HepG2 (cell line): Measurements from ENCODE around the gene OTC. TPM values are rescaled to one million over a fixed set of nuclear protein-coding genes. Genes with fewer than 3 reads are reported as not detected.

Experiments used
- ATAC-seq: fragments of 200-7000 bp; cut with Tn5 transposase; 3 replicates; pipeline ENCODE4 v1.9.1; 2020; ENCODE audit warnings: mild to moderate bottlenecking, moderate library complexity
- BruUV-seq: library from RNA; stranded (reverse); fragments of 400-500 nt; replicated peaks from 2 replicates; lab custom pipeline; 2021; lab: Mats Ljungman, UMichigan
- CTCF ChIA-PET: fragments of 300-600 bp; formaldehyde crosslinking; extraction: SDS; loops from one replicate; lab custom pipeline; 2021; ENCODE audit warnings: low total read pairs, inconsistent platforms, low intra/inter-chr PET ratio; lab: Yijun Ruan, JAX
- POLR2A ChIA-PET: fragments of 350-600 bp; sonication (Branson Sonifier 250); formaldehyde crosslinking; loops from one replicate; lab custom pipeline; 2020; ENCODE audit warnings: antibody characterized with exemption, inconsistent platforms; lab: Yijun Ruan, JAX
- DNase-seq: peaks from one replicate; pipeline ENCODE4 v3.0.0-alpha.2; 2015; ENCODE audit warnings: low spot score
- FAIRE-seq: peaks from 3 replicates; lab custom pipeline; 2011; peaks lifted over from hg19 to GRCh38; lab: Jason Lieb, UNC
- H2AFZ ChIP-seq: one replicate; pipeline ENCODE4 v1.6.1; 2011; ENCODE audit warnings: low read length, inconsistent platforms
- H3K27ac ChIP-seq: fragments of 300-600 bp; 3 replicates; pipeline ENCODE4 v1.8.0; 2011; ENCODE audit warnings: mixed run types, mild to moderate bottlenecking, mixed read lengths, low read length, inconsistent platforms; ENCODE audit not compliant: insufficient read depth; ENCODE audit errors: extremely low read length
- H3K27me3 ChIP-seq, 2 experiments: fragments of 200-600 bp in 1 of 2; 2 replicates in 1 of 2; 3 replicates in 1 of 2; pipeline versions ENCODE4 v1.6.0 to v1.8.0; 2011; ENCODE audit warnings: low read length in 2 of 2, mild to moderate bottlenecking in 2 of 2, moderate library complexity in 2 of 2, inconsistent platforms in 1 of 2; ENCODE audit not compliant: insufficient read depth in 2 of 2, control insufficient read depth in 1 of 2
- H3K36me3 ChIP-seq, 2 experiments: fragments of 200-600 bp in 1 of 2; replicated peaks in 1 of 2; 2 replicates in 1 of 2; 3 replicates in 1 of 2; pipeline versions ENCODE4 v1.5.1 to v1.8.0; 2011; ENCODE audit warnings: low read length in 2 of 2, inconsistent platforms in 1 of 2; ENCODE audit not compliant: insufficient read depth in 2 of 2, control insufficient read depth in 1 of 2
- H3K4me1 ChIP-seq: 2 replicates; pipeline ENCODE4 v1.5.1; 2012; ENCODE audit warnings: low read length, inconsistent platforms; ENCODE audit not compliant: insufficient read depth
- H3K4me2 ChIP-seq: 2 replicates; pipeline ENCODE4 v1.6.0; 2011; ENCODE audit warnings: low read depth, low read length, inconsistent platforms
- H3K4me3 ChIP-seq, 3 experiments: fragments of 200-600 bp in 1 of 3; sonication (generic), shearing (Covaris generic) in 1 of 3; replicated peaks in 1 of 3; 2 replicates each; pipeline ENCODE4 v1.5.1; 2011 to 2016; ENCODE audit warnings: low read length in 3 of 3, inconsistent platforms in 2 of 3, low read depth in 2 of 3, mild to moderate bottlenecking in 2 of 3, control low read depth in 1 of 3, mixed read lengths in 1 of 3; ENCODE audit not compliant: insufficient read depth in 1 of 3
- H3K79me2 ChIP-seq: one replicate; pipeline ENCODE4 v1.6.1; 2011; ENCODE audit warnings: low read length, inconsistent platforms; ENCODE audit not compliant: insufficient read depth
- H3K9ac ChIP-seq: 2 replicates; pipeline ENCODE4 v1.6.0; 2011; ENCODE audit warnings: mild to moderate bottlenecking, low read depth, low read length, inconsistent platforms; ENCODE audit not compliant: insufficient read depth
- H3K9me3 ChIP-seq: 2 replicates; pipeline ENCODE4 v1.5.1; 2012; ENCODE audit warnings: mild to moderate bottlenecking, low read length
- H4K20me1 ChIP-seq: 2 replicates; pipeline ENCODE4 v1.6.0; 2011; ENCODE audit warnings: inconsistent platforms, mild to moderate bottlenecking, low read length, moderate library complexity; ENCODE audit not compliant: insufficient read depth
- ATF7 ChIP-seq, 2 experiments: fragments of 450-650 bp in 1 of 2; sonication (generic) in 1 of 2; formaldehyde crosslinking in 1 of 2; IDR thresholded peaks; 2 replicates each; pipeline versions ENCODE4 v1.4.0 to v1.6.1; 2016 to 2020; ENCODE audit warnings: antibody characterized with exemption in 1 of 2, mild to moderate bottlenecking in 1 of 2, missing genetic modification reagents in 1 of 2
- JUNB ChIP-seq: sonication (generic); formaldehyde crosslinking; IDR thresholded peaks from 2 replicates; pipeline ENCODE4 v1.8.0; 2022; ENCODE audit warnings: missing genetic modification reagents, mild to moderate bottlenecking, borderline replicate concordance
- KMT2B ChIP-seq: IDR thresholded peaks from 2 replicates; pipeline ENCODE4 v1.6.1; 2016; ENCODE audit warnings: missing genetic modification reagents, missing compliant biosample characterization
- MIXL1 ChIP-seq: IDR thresholded peaks from 2 replicates; pipeline ENCODE4 v1.6.1; 2016
- RARA ChIP-seq: IDR thresholded peaks from 2 replicates; pipeline ENCODE4 v1.6.1; 2016; ENCODE audit warnings: missing genetic modification reagents, missing compliant biosample characterization
- SYNCRIP ChIP-seq: fragments of 200-400 bp; formaldehyde crosslinking; IDR thresholded peaks from 2 replicates; pipeline ENCODE4 v1.6.1; 2018; ENCODE audit warnings: mild to moderate bottlenecking, low read depth, low read length; ENCODE audit not compliant: insufficient read depth
- TBX2 ChIP-seq: sonication (generic); formaldehyde crosslinking; IDR thresholded peaks from 2 replicates; pipeline ENCODE4 v1.5.0; 2020; ENCODE audit warnings: missing genetic modification reagents, mild to moderate bottlenecking, borderline replicate concordance
- ZFAT ChIP-seq: sonication (generic); formaldehyde crosslinking; conservative IDR thresholded peaks from 2 replicates; pipeline ENCODE4 v1.8.1; 2023; ENCODE audit warnings: missing genetic modification reagents, inconsistent platforms
- ZNF10 ChIP-seq: sonication (generic); formaldehyde crosslinking; IDR thresholded peaks from 2 replicates; pipeline ENCODE4 v1.4.0; 2020; ENCODE audit warnings: mild to moderate bottlenecking, low read depth, missing genetic modification reagents, borderline replicate concordance
- ZNF552 ChIP-seq: sonication (generic); formaldehyde crosslinking; IDR thresholded peaks from 2 replicates; pipeline ENCODE4 v1.9.0; 2022; ENCODE audit warnings: missing genetic modification reagents, mild to moderate bottlenecking, borderline replicate concordance
- ZNF572 ChIP-seq: sonication (generic); formaldehyde crosslinking; IDR thresholded peaks from 2 replicates; pipeline ENCODE4 v1.5.1; 2020; ENCODE audit warnings: mild to moderate bottlenecking, missing genetic modification reagents
- ZNF713 ChIP-seq: sonication (generic); formaldehyde crosslinking; IDR thresholded peaks from 2 replicates; pipeline ENCODE4 v1.4.0; 2020; ENCODE audit warnings: mild to moderate bottlenecking, missing genetic modification reagents
- ZNF788 ChIP-seq: sonication (generic); formaldehyde crosslinking; IDR thresholded peaks from 2 replicates; pipeline ENCODE4 v1.5.0; 2020; ENCODE audit warnings: mild to moderate bottlenecking, missing genetic modification reagents, borderline replicate concordance
- WGBS: methylation state at CpG from one replicate; pipeline ENCODE4 v1.1.6; 2017; ENCODE audit warnings: low lambda C conversion rate; 5-methylcytosine and 5-hydroxymethylcytosine counted together
- in situ Hi-C: cut with HindIII; loops from 2 replicates; pipeline ENCODE4 v1.10.0; 2017; ENCODE audit warnings: low pct_unique_long_range_greater_than_20kb; ENCODE audit not compliant: extremely low pct_ligation_motif_present
- intact Hi-C: fragments of 100-400 bp; cut with micrococcal nuclease; formaldehyde crosslinking; loops from one replicate; pipeline ENCODE4 v1.10.0; 2022; ENCODE audit not compliant: unreplicated experiment
- polyA plus RNA-seq, 8 experiments: library from polyadenylated mRNA; depleted of rRNA in 3 of 8; stranded (reverse) in 7 of 8; unstranded in 1 of 8; fragments of >200 nt; fragmentation: Illumina TruSeq in 4 of 8; extraction: Trizol in 4 of 8; gene quantifications; 2 replicates each; pipeline versions ENCODE4 v1.2.1 to v1.2.3, GENCODE V29; 2011 to 2016; ENCODE audit warnings: low read depth in 4 of 8, missing spikeins in 1 of 8, mixed read lengths in 1 of 8; ENCODE audit not compliant: insufficient read depth in 1 of 8
- total RNA-seq, 5 experiments: library from RNA; depleted of rRNA; stranded (reverse); fragments of >200 nt; fragmentation: Illumina TruSeq; extraction: Trizol; gene quantifications; 2 replicates each; pipeline ENCODE4 v1.2.3, GENCODE V29; 2016; ENCODE audit warnings: low read depth in 1 of 5
- TF ChIP-seq, protein P1 (sequence below): IDR thresholded peaks from 2 replicates; pipeline ENCODE4 v1.6.1; 2016; ENCODE audit warnings: missing compliant biosample characterization, missing genetic modification reagents, borderline replicate concordance
- TF ChIP-seq, protein P2 (sequence below): sonication (generic); formaldehyde crosslinking; IDR thresholded peaks from 2 replicates; pipeline ENCODE4 v1.8.0; 2022; ENCODE audit warnings: missing genetic modification reagents, mild to moderate bottlenecking, borderline replicate concordance
- TF ChIP-seq, protein P3 (sequence below): sonication (generic); formaldehyde crosslinking; IDR thresholded peaks from 2 replicates; pipeline ENCODE4 v1.9.0; 2022; ENCODE audit warnings: low read depth, missing genetic modification reagents

Gene OTC
- total and polyA plus RNA-seq, 2 of the 13 experiments (the other 11 are each of a cell fraction or from before 2014, with no cell fraction given): 0.04 to 1.8 TPM

DNA sequence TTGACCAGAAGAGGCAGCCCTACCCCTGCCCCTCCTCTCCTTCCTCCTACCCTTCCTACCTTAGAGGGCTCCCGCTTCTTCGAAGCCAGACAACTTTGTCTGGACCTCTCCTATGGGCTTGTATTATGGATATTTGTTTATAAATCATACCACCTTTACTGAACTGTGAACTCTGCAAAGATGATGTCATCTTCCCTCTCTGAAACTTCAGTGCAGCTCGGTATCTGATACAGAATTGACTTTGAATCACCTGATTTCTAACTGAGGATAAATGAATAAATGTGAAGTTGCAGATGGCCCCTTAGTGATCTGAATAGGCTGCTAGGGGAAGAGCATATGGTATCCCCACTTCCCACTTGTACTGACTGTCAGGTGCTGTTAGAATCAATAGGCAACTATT lies 1.1 kb upstream of the OTC start:
- Histone ChIP-seq H2AFZ (no peak overlapping the region), H3K4me1 (peaks cover 52% of the 10 kb centered on the region), H3K36me3 (no peaks in the 10 kb centered on the region), H3K27ac (no peak overlapping the region), H3K27me3 (no peaks in the 10 kb centered on the region), H3K79me2 (no peaks in the 10 kb centered on the region)
- intact Hi-C loops: no loop called here
- ATAC-seq: no peak
- no TSS peak for BruUV-seq
- TF ChIP-seq ATF7 (IDR thresholded peaks at IDR 0.05): peak; percentile 64; the same call in 1 of the 2 replicates
- TF ChIP-seq ATF7 (CRISPR knock-in tag; IDR thresholded peaks at IDR 0.05): no peak
- TF ChIP-seq, protein P1, sequence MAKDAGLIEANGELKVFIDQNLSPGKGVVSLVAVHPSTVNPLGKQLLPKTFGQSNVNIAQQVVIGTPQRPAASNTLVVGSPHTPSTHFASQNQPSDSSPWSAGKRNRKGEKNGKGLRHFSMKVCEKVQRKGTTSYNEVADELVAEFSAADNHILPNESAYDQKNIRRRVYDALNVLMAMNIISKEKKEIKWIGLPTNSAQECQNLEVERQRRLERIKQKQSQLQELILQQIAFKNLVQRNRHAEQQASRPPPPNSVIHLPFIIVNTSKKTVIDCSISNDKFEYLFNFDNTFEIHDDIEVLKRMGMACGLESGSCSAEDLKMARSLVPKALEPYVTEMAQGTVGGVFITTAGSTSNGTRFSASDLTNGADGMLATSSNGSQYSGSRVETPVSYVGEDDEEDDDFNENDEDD (CRISPR knock-in tag): no peak
- TF ChIP-seq, all 625 proteins: peak for 1
- H3K4me2 ChIP-seq: no peak overlapping the region
- no peak overlapping the region for H3K9ac ChIP-seq
- no peaks in the 10 kb centered on the region for H3K9me3 ChIP-seq
- FAIRE-seq (no peak), DNase-seq (no peak)
- H4K20me1 ChIP-seq: no peaks in the 10 kb centered on the region
- in situ Hi-C loops: no loop called here
- H3K4me3 ChIP-seq: no peak overlapping the region
- WGBS: 71% methylated on average over 3 of the region's 3 CpGs
- POLR2A ChIA-PET: no interaction called here
- CTCF ChIA-PET: no interaction called here

DNA sequence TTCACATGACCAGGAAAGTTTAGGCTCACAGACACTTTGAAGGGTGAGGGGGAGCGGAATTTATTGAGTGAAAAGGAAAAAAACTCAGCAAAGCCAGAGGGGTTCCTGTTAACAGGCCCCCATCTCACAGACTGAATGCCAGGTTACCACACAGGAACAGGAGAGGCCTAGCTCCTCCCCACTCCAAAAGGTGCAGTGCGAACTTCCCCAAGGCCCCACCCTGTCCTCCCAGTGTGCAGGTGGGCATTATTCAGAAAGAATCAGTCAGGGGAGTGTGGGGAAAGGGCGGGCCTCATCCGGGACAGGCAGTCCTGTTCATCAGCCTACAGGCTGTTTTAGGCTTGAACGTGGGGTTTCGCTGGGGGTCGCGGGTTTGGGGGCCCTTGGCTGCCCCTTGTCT lies 4.0 kb downstream of the OTC start:
- intact Hi-C loops: no loop called here
- BruUV-seq: no TSS peak
- ATAC-seq: no peak
- H2AFZ ChIP-seq: no peak overlapping the region
- WGBS: 98% methylated on average over 7 of the region's 8 CpGs
- H3K4me1 ChIP-seq: peaks cover 26% of the 10 kb centered on the region
- in situ Hi-C loops: no loop called here
- no peaks in the 10 kb centered on the region for H4K20me1 ChIP-seq
- H3K27ac ChIP-seq: no peak overlapping the region
- no peaks in the 10 kb centered on the region for H3K27me3 ChIP-seq
- ChIA-PET POLR2A (no interaction called here), CTCF (no interaction called here)
- H3K79me2 ChIP-seq: no peaks in the 10 kb centered on the region
- H3K4me2 ChIP-seq: no peak overlapping the region
- no peak for DNase-seq
- H3K9ac ChIP-seq: no peak overlapping the region
- H3K4me3 ChIP-seq: no peak overlapping the region
- no peak for FAIRE-seq
- no peaks in the 10 kb centered on the region for H3K9me3 ChIP-seq
- no peaks in the 10 kb centered on the region for H3K36me3 ChIP-seq
- TF ChIP-seq, protein P2, sequence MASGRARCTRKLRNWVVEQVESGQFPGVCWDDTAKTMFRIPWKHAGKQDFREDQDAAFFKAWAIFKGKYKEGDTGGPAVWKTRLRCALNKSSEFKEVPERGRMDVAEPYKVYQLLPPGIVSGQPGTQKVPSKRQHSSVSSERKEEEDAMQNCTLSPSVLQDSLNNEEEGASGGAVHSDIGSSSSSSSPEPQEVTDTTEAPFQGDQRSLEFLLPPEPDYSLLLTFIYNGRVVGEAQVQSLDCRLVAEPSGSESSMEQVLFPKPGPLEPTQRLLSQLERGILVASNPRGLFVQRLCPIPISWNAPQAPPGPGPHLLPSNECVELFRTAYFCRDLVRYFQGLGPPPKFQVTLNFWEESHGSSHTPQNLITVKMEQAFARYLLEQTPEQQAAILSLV (CRISPR knock-in tag): no peak
- TF ChIP-seq KMT2B: no peak
- no peak for TF ChIP-seq JUNB (CRISPR knock-in tag)
- no peak for TF ChIP-seq SYNCRIP
- no peak for TF ChIP-seq ZNF10
- TF ChIP-seq ZNF713 (CRISPR knock-in tag): no peak
- no peak for TF ChIP-seq ZNF572 (CRISPR knock-in tag)
- TF ChIP-seq RARA (CRISPR knock-in tag): no peak
- TF ChIP-seq, protein P3, sequence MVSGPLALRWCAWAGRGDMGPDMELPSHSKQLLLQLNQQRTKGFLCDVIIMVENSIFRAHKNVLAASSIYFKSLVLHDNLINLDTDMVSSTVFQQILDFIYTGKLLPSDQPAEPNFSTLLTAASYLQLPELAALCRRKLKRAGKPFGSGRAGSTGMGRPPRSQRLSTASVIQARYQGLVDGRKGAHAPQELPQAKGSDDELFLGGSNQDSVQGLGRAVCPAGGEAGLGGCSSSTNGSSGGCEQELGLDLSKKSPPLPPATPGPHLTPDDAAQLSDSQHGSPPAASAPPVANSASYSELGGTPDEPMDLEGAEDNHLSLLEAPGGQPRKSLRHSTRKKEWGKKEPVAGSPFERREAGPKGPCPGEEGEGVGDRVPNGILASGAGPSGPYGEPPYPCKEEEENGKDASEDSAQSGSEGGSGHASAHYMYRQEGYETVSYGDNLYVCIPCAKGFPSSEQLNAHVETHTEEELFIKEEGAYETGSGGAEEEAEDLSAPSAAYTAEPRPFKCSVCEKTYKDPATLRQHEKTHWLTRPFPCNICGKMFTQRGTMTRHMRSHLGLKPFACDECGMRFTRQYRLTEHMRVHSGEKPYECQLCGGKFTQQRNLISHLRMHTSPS: no peak
- no peak for TF ChIP-seq TBX2
- no peak for TF ChIP-seq ZNF552
- TF ChIP-seq ZNF788 (CRISPR knock-in tag): no peak
- TF ChIP-seq MIXL1 (CRISPR knock-in tag): no peak
- no peak for TF ChIP-seq ZFAT (CRISPR knock-in tag)
